Activated T-cell treated with anti-CD3 and anti-CD28 coated beads, Interleukin-2, amount 50 U/mL, for 48 hours (primary cell): ENCODE results near the gene KRTAP10-11.
"Not testable (repeated sequence)": the region's sequence is repeated elsewhere in the genome, so short reads cannot be mapped to it uniquely, and the experiment has no call there.

Experiments
- DNase-seq, 2 experiments: peaks; one replicate each; pipeline ENCODE4 v3.0.0-alpha.2; 2020

The KRTAP10-11 gene

DNA sequence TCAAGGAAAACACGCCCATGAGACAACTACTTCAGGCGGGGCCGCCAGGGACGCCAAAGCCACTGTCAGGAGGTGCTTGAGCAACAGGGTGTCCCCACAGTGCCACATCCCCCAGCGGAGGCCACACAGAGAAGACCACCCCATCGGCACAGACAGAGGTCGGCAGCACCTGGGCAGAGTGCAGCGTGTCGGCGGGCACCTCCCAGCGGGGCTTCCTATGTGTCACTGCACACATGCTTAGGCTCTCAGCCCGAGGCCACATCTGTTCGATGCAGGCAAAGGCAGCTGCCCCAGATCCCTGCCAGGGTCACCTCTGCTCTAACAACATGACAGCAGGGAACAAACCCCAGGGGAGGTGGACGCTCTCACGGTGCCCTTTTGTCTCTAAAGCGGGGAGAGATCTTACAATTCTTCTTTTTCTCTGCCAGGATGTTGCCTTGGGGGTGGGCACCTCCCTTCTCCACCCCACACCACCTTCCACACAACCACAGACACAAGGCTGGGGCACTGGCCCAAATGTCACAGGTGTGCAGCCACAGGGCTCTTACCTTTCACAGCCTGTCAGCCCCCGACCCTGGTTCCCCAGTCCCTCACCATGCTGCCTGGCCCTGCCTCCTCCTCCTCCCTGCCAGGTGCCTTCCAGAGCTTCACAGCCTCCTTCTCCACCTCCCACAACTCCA lies 30.2 kb upstream of the KRTAP10-11 start:
- DNase-seq = peak in 1 of 2 experiments; percentile 11

- no peak for DNase-seq
Observed at GRCh38 chr21:44616591-44616926, 29.7 kb upstream of the KRTAP10-11 start.

GRCh38 chr21:44617071-44617501 lies 29.1 kb upstream of the KRTAP10-11 start:
- DNase-seq = no peak

- DNase-seq = peak; percentile 32 to 37
Observed at GRCh38 chr21:44618504-44618903, 27.7 kb upstream of the KRTAP10-11 start.

GRCh38 chr21:44618909-44619308 lies 27.3 kb upstream of the KRTAP10-11 start:
- peak; percentile 38 to 51 for DNase-seq

DNA sequence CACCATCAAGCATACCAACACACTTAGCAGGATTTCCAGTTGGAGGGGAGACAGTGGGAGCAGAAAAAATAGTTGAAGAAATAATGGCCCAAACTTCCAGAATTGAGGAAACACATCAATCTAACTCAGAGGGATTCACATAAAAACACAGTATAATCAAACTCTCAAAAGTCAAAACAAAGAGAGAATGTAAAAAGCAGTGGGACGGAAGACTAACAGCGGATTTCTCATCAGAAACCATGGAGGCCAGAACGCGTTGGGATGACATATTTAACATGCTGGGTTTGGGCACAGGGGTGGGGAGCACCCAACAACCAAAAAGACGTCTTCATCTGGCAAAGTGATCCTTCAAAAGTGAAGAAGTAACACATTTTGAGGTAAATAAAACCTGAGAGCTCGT lies 26.3 kb upstream of the KRTAP10-11 start:
- DNase-seq = no peak

- no peak for DNase-seq
Observed at GRCh38 chr21:44623575-44623974, 22.6 kb upstream of the KRTAP10-11 start.

DNA sequence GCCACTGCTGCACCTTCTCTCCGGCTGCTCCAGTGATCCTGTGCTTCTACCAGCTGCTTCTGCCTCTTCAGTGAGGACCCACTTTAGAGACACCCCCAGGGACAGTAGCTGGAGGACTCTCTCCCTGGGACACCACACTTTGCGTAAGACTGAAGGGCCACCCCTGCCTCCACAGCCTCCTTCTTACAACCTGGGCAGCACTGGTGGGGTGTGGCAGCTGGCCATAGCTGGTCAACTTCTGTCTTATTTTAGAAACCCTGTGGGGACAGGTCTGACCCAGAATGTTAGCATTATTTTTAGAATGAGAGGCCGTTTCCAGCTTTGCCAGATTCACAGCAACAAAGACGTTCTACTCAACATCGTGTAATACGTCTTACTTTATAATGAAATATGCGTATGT lies 20.5 kb upstream of the KRTAP10-11 start:
- DNase-seq = no peak

GRCh38 chr21:44626262-44626661 lies 20.0 kb upstream of the KRTAP10-11 start:
- peak in 1 of 2 experiments; percentile 12 for DNase-seq

GRCh38 chr21:44626673-44627143 lies 19.5 kb upstream of the KRTAP10-11 start, which contains the start of gene KRTAP10-9:
KRTAP10-9 (plus strand) TSS chr21:44627093; CDS start chr21:44627172, 79 bp downstream.
- DNase-seq = no peak

- DNase-seq = peak in 1 of 2 experiments; percentile 7
Observed at GRCh38 chr21:44627181-44627822, 18.9 kb upstream of the KRTAP10-11 start.

DNA sequence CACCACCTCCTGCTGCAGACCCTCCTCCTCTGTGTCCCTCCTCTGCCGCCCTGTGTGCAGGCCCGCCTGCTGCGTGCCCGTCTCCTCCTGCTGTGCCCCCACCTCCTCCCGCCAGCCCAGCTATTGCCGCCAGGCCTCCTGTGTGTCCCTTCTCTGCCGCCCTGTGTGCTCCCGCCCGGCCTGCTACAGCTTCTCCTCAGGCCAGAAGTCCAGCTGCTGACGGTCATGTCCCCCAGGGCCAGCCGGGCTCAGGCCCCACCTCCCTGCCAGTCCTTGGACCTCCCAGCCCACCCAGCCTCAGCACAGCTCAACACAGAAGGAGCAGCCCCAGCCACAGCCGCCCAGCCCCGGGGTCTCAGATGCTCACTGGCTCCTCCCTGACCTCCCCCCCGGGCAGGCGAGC lies 18.4 kb upstream of the KRTAP10-11 start:
- not testable (repeated sequence) for DNase-seq

- no peak for DNase-seq
Observed at GRCh38 chr21:44628707-44629391, 17.4 kb upstream of the KRTAP10-11 start.

DNA sequence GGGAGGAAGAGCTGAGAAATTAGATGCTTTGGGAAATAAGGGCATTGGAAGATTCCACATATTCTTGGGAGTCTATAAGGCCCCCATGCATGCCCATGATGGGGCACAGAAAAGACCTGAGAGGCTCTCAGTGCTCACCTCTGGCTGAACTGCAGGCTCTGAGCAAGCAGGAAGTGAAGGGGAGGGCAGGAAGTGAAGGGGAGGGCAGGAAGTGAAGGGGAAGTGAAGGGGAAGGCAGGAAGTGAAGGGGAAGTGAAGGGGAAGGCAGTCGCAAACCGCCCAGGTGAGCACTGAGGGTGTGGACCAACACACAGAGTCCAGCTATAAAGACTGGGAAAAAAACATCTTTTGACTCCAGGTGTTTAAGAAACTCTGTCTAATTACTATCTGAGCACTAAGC lies 15.8 kb upstream of the KRTAP10-11 start:
- DNase-seq = peak in 1 of 2 experiments; percentile 13

DNA sequence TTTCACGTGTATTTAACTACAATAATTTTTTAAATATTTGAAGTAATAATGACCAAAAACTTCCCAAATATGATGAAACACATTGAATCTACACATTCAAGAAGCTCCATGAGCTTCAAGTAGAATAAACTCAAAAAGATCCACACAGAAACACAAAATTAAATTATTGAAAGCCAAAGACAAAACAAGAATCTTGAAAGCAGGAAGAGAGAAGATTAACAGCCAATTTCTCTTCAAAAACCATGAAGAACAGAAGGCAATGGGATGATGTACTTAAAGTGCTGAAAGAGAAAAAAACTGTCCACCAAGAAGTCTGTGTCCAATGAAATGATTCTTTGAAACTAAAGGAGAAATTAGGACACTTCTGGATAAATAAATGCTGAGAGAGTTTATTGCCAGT lies 14.1 kb upstream of the KRTAP10-11 start:
- no peak for DNase-seq

DNA sequence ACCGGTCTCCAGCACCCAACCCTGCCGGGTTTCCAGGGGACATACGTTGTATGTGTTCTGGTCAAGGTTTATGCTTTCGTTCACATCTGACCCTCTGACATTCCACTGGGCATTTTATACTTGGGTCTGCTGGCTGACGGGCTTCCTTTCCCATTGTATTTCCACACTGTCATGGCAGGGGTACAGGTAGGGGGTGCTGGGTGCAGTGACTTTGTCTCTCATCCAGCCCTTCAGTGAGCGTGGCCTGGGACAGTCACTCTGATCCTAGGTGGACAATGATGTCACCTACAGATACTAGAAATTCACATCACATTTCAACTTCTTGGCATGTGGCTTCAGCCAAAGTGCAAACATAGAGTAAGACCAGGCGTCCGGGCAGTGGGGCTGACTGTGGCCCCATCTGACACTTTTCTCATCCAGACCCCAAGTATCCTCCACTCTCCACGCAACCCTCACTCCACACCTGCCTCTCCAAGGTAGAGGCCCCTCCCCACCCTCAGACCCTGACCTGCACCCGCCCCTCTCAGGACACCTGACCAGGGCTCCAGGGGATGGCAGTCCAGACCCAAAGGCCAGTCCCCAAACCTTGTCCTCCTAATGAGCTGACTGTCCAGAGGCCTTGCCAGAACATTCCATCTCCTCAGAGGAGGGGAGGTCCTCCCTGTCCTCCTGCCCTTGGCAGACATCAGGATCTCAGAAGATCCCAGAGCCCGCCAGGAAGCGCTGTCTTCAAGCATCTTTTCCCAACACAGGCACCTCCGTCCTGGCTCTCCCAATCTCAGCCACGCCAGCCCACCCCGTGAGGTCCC lies 9.8 kb upstream of the KRTAP10-11 start:
- peak in 1 of 2 experiments; percentile 5 for DNase-seq

DNA sequence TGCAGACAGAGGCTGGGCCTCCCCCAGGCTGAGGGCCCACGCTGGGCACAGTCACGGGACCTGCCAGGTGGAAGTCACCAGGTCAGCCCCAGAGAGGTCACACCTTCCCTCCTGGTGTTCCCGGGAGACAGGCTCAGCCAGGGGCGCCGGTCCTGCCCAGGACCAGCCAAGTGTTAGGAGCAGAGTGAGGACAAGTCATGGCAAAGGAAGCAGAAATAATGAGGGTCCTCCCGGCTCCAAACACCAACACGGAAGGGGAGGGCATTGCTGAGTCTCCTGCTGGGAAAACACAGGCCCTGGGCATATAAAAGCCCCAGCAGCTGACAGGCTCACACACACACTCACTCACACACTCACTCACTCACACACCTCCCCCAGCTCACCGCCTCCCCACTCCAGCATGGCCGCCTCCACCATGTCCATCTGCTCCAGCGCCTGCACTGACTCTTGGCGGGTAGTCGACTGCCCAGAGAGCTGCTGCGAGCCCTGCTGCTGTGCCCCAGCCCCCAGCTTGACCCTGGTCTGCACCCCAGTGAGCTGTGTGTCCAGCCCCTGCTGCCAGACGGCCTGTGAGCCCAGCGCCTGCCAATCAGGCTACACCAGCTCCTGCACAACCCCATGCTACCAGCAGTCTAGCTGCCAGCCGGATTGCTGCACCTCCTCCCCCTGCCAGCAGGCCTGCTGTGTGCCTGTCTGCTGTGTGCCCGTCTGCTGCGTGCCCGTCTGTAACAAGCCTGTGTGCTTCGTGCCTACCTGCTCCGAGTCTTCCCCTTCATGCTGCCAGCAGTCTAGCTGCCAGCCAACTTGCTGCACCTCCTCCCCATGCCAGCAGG lies 9.0 kb upstream of the KRTAP10-11 start, which contains the start of gene KRTAP10-10:
KRTAP10-10 (plus strand) TSS at position 339 of the 833 bp plus-strand sequence; CDS start at position 401, 62 bp downstream.
- peak; percentile 1 to 5 for DNase-seq

DNA sequence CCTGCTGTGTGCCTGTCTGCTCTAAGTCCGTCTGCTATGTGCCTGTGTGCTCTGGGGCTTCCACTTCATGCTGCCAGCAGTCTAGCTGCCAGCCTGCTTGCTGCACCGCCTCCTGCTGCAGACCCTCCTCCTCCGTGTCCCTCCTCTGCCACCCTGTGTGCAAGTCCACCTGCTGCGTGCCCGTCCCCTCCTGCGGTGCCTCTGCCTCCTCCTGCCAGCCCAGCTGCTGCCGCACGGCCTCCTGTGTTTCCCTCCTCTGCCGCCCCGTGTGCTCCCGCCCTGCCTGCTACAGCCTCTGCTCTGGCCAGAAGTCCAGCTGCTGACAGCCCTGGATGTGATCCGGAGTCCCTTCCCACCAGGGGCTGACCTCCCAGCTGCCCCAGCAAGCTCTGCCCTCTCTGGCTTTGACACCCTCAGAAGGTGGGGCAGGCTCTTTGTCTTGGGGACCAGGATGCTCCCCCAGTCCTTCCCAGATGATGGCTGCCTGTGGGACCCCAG lies 8.3 kb upstream of the KRTAP10-11 start:
- DNase-seq = peak in 1 of 2 experiments; percentile 8

- peak; percentile 7 to 8 for DNase-seq
Observed at GRCh38 chr21:44638506-44639330, 7.5 kb upstream of the KRTAP10-11 start.

DNA sequence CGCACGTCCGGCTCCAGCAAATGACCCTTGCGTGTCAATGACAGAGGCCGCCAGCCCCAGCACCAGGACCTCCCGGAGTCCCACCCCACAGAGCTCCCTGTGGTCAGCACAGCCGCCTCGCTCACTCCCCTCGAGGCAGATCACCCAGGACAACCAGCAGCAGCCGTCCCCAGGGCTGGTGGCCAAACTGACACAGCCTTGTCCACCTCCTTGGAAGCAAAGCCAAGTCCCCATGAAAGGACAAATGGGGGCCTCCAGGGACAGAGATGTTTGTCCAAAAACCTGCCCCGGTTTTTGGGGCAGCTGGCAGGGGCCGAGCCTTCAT lies 6.9 kb upstream of the KRTAP10-11 start:
- peak in 1 of 2 experiments; percentile 11 for DNase-seq

- no peak for DNase-seq
Observed at GRCh38 chr21:44640761-44641160, 5.5 kb upstream of the KRTAP10-11 start.
